H9 (cell line): ENCODE data around the gene AKAP5. TPM values are rescaled to one million over a fixed set of nuclear protein-coding genes. Genes with fewer than 3 reads are reported as not detected.

Experiments used
- DNase-seq: peaks from one replicate; pipeline ENCODE4 v3.0.0-alpha.2; 2017
- H2AFZ ChIP-seq: one replicate; pipeline ENCODE4 v1.6.1; 2013; ENCODE audit warnings: mild to moderate bottlenecking, low read length, control low read depth, moderate library complexity
- H2AK5ac ChIP-seq: 2 replicates; pipeline ENCODE4 v1.6.1; 2013; ENCODE audit warnings: low read length, control low read depth, mixed read lengths; ENCODE audit not compliant: insufficient read length
- H2BK120ac ChIP-seq: one replicate; pipeline ENCODE4 v1.6.1; 2013; ENCODE audit warnings: low read depth, mild to moderate bottlenecking, low read length, control low read depth, inconsistent platforms; ENCODE audit not compliant: poor library complexity, severe bottlenecking
- H2BK12ac ChIP-seq: 2 replicates; pipeline ENCODE4 v1.6.1; 2013; ENCODE audit warnings: low read length, control low read depth, mixed read lengths, low read depth; ENCODE audit not compliant: insufficient read length
- H2BK15ac ChIP-seq: 2 replicates; pipeline ENCODE4 v1.6.1; 2013; ENCODE audit warnings: low read depth, low read length, control low read depth
- H2BK20ac ChIP-seq: one replicate; pipeline ENCODE4 v1.6.1; 2013; ENCODE audit warnings: low read depth, mild to moderate bottlenecking, low read length, control low read depth, inconsistent platforms; ENCODE audit not compliant: poor library complexity, severe bottlenecking
- H2BK5ac ChIP-seq: 2 replicates; pipeline ENCODE4 v1.6.1; 2013; ENCODE audit warnings: low read length, control low read depth, mixed read lengths; ENCODE audit not compliant: insufficient read length
- H3K14ac ChIP-seq: 2 replicates; pipeline ENCODE4 v1.6.1; 2013; ENCODE audit warnings: low read length, control low read depth; ENCODE audit not compliant: insufficient read depth
- H3K18ac ChIP-seq: 2 replicates; pipeline ENCODE4 v1.6.1; 2013; ENCODE audit warnings: low read depth, mild to moderate bottlenecking, mixed read lengths, low read length, control low read depth; ENCODE audit not compliant: insufficient read length
- H3K23ac ChIP-seq: 2 replicates; pipeline ENCODE4 v1.6.1; 2013; ENCODE audit warnings: low read length, control low read depth, mixed read lengths, low read depth; ENCODE audit not compliant: insufficient read length
- H3K23me2 ChIP-seq: 2 replicates; pipeline ENCODE4 v1.6.1; 2013; ENCODE audit warnings: low read depth, mild to moderate bottlenecking, mixed read lengths, low read length, control low read depth; ENCODE audit not compliant: insufficient read length, poor library complexity, severe bottlenecking
- H3K27ac ChIP-seq: 2 replicates; pipeline ENCODE4 v1.5.1; 2013; ENCODE audit warnings: low read length, control low read depth, mixed read lengths, low read depth; ENCODE audit not compliant: insufficient read length
- H3K27me3 ChIP-seq: 2 replicates; pipeline ENCODE4 v1.6.1; 2013; ENCODE audit warnings: low read length, control low read depth, inconsistent platforms; ENCODE audit not compliant: insufficient read depth
- H3K4ac ChIP-seq: 2 replicates; pipeline ENCODE4 v1.6.1; 2013; ENCODE audit warnings: low read depth, mild to moderate bottlenecking, control low read depth, inconsistent platforms, low read length, moderate library complexity
- H3K4me1 ChIP-seq: 2 replicates; pipeline ENCODE4 v1.6.1; 2013; ENCODE audit warnings: low read length, control low read depth, inconsistent platforms; ENCODE audit not compliant: insufficient read depth
- H3K4me2 ChIP-seq: 2 replicates; pipeline ENCODE4 v1.6.1; 2013; ENCODE audit warnings: low read length, control low read depth, mixed read lengths; ENCODE audit not compliant: insufficient read length, insufficient read depth
- H3K56ac ChIP-seq: 2 replicates; pipeline ENCODE4 v1.6.1; 2013; ENCODE audit warnings: low read depth, mild to moderate bottlenecking, mixed read lengths, low read length, control low read depth; ENCODE audit not compliant: insufficient read length
- H3K79me1 ChIP-seq: 2 replicates; pipeline ENCODE4 v1.6.1; 2013; ENCODE audit warnings: low read depth, mild to moderate bottlenecking, moderate library complexity, low read length, control low read depth, inconsistent platforms; ENCODE audit not compliant: insufficient read depth, poor library complexity, severe bottlenecking
- H3K79me2 ChIP-seq: 2 replicates; pipeline ENCODE4 v1.6.1; 2013; ENCODE audit warnings: low read length, control low read depth, inconsistent platforms; ENCODE audit not compliant: insufficient read depth
- H3K9ac ChIP-seq: 2 replicates; pipeline ENCODE4 v1.6.1; 2013; ENCODE audit warnings: low read length, control low read depth, mixed read lengths; ENCODE audit not compliant: insufficient read length; ENCODE audit errors: extremely low read depth
- H3K9me3 ChIP-seq: one replicate; pipeline ENCODE4 v1.6.1; 2013; ENCODE audit warnings: low read depth, low read length, inconsistent platforms; ENCODE audit not compliant: control insufficient read depth
- H3T11ph ChIP-seq: one replicate; pipeline ENCODE4 v1.6.1; 2013; ENCODE audit warnings: mild to moderate bottlenecking, low read length, control low read depth, inconsistent platforms
- H4K20me1 ChIP-seq: one replicate; pipeline ENCODE4 v1.6.1; 2013; ENCODE audit not compliant: control insufficient read depth, insufficient read length, insufficient read depth
- H4K5ac ChIP-seq: 2 replicates; pipeline ENCODE4 v1.6.1; 2013; ENCODE audit warnings: low read depth, mild to moderate bottlenecking, mixed read lengths, low read length, control low read depth; ENCODE audit not compliant: insufficient read length
- H4K8ac ChIP-seq: replicated peaks from 2 replicates; pipeline ENCODE4 v1.6.1; 2013; ENCODE audit warnings: low read length, control low read depth, mixed read lengths, low read depth; ENCODE audit not compliant: insufficient read length
- H4K91ac ChIP-seq: 2 replicates; pipeline ENCODE4 v1.6.1; 2013; ENCODE audit warnings: low read depth, mild to moderate bottlenecking, moderate library complexity, mixed read lengths, low read length, control low read depth; ENCODE audit not compliant: insufficient read length
- H3K27ac Mint-ChIP-seq, 3 experiments: 2 replicates in 2 of 3; 3 replicates in 1 of 3; pipeline ENCODE4 v1.8.0; 2020 to 2021; ENCODE audit warnings: mixed read lengths in 3 of 3, mild to moderate bottlenecking in 1 of 3, moderate library complexity in 1 of 3
- H3K27me3 Mint-ChIP-seq: 2 replicates; pipeline ENCODE4 v1.8.0; 2021; ENCODE audit warnings: low read depth, mild to moderate bottlenecking, moderate library complexity, mixed read lengths
- H3K36me3 Mint-ChIP-seq, 3 experiments: 2 replicates in 2 of 3; 3 replicates in 1 of 3; pipeline ENCODE4 v1.8.0; 2020 to 2021; ENCODE audit warnings: low read depth in 3 of 3, mixed read lengths in 3 of 3; ENCODE audit not compliant: insufficient read depth in 1 of 3
- H3K4me1 Mint-ChIP-seq, 2 experiments: 2 replicates each; pipeline ENCODE4 v1.8.0; 2020; ENCODE audit warnings: mixed read lengths in 2 of 2
- H3K4me3 Mint-ChIP-seq, 2 experiments: 2 replicates in 1 of 2; 3 replicates in 1 of 2; pipeline ENCODE4 v1.8.0; 2020 to 2021; ENCODE audit warnings: mild to moderate bottlenecking in 2 of 2, mixed read lengths in 2 of 2, moderate library complexity in 1 of 2
- H3K9me3 Mint-ChIP-seq, 2 experiments: 2 replicates in 1 of 2; 3 replicates in 1 of 2; pipeline ENCODE4 v1.8.0; 2020; ENCODE audit warnings: mild to moderate bottlenecking in 2 of 2, mixed read lengths in 2 of 2, moderate library complexity in 1 of 2
- WGBS: extraction: QIAGEN DNeasy Blood & Tissue Kit; methylation state at CpG from one replicate; pipeline ENCODE4 v1.1.7; 2013; ENCODE audit warnings: missing lambda C conversion rate, low lambda C conversion rate, mixed read lengths; ENCODE audit not compliant: insufficient read length; ENCODE audit errors: extremely low coverage; 5-methylcytosine and 5-hydroxymethylcytosine counted together
- total RNA-seq: library from RNA; stranded (reverse); gene quantifications from 2 replicates; pipeline ENCODE4 v1.2.1, GENCODE V29; 2021
- TF ChIP-seq, protein P1 (sequence below): fragments of 200-600 bp; sonication (generic); conservative IDR thresholded peaks from 3 replicates; pipeline ENCODE4 v1.8.0; 2021; ENCODE audit warnings: antibody characterized with exemption, mild to moderate bottlenecking

AKAP5 gene
- total RNA-seq, 1 experiment from 2014 or later = 2.5 TPM

GRCh38 chr14:64507376-64508156 lies 42.3 kb downstream of the AKAP5 start:
- peaks cover 14% of the 10 kb centered on the region for H3K23me2 ChIP-seq
- Mint-ChIP-seq H3K27ac (no peak overlapping the region), H3K9me3 (no peaks in the 10 kb centered on the region), H3K27me3 (no peaks in the 10 kb centered on the region), H3K4me3 (0 out of 5 replicates have a peak overlapping the region, but pooled peaks of 1 of the 2 experiments have one; percentile 16), H3K36me3 (peaks cover 0 to 7% (median 3%) of the 10 kb centered on the region in 3 experiments; a peak in 3 of 7 replicates), H3K4me1 (peaks cover 53 to 55% of the 10 kb centered on the region in 2 experiments)
- no CpG with 5 or more reads among the region's 4 CpGs for WGBS
- H3K4ac ChIP-seq = no peak overlapping the region
- H2BK5ac ChIP-seq = no peak overlapping the region
- peaks cover 34% of the 10 kb centered on the region; the same call in 1 of the 2 replicates for H3K79me2 ChIP-seq
- H4K8ac ChIP-seq = no peak overlapping the region
- no peak overlapping the region for H2AK5ac ChIP-seq
- H3K23ac ChIP-seq = no peak overlapping the region
- no peak overlapping the region for H2BK20ac ChIP-seq
- no peaks in the 10 kb centered on the region for H3K27me3 ChIP-seq
- no peak overlapping the region for H3K18ac ChIP-seq
- DNase-seq = no peak
- H3T11ph ChIP-seq = no peak overlapping the region
- no peak overlapping the region for H3K14ac ChIP-seq
- H3K4me1 ChIP-seq = no peaks in the 10 kb centered on the region; the same call in 1 of the 2 replicates
- H2BK120ac ChIP-seq = no peak overlapping the region
- no peak overlapping the region for H2BK12ac ChIP-seq
- H2AFZ ChIP-seq = no peak overlapping the region
- H3K27ac ChIP-seq = no peak overlapping the region
- no peak overlapping the region for H2BK15ac ChIP-seq
- no peak overlapping the region for H3K4me2 ChIP-seq
- H4K91ac ChIP-seq = no peak overlapping the region
- TF ChIP-seq, protein P1, sequence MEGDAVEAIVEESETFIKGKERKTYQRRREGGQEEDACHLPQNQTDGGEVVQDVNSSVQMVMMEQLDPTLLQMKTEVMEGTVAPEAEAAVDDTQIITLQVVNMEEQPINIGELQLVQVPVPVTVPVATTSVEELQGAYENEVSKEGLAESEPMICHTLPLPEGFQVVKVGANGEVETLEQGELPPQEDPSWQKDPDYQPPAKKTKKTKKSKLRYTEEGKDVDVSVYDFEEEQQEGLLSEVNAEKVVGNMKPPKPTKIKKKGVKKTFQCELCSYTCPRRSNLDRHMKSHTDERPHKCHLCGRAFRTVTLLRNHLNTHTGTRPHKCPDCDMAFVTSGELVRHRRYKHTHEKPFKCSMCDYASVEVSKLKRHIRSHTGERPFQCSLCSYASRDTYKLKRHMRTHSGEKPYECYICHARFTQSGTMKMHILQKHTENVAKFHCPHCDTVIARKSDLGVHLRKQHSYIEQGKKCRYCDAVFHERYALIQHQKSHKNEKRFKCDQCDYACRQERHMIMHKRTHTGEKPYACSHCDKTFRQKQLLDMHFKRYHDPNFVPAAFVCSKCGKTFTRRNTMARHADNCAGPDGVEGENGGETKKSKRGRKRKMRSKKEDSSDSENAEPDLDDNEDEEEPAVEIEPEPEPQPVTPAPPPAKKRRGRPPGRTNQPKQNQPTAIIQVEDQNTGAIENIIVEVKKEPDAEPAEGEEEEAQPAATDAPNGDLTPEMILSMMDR = no peak
- no peak overlapping the region for H4K5ac ChIP-seq
- H4K20me1 ChIP-seq = no peaks in the 10 kb centered on the region
- no peak overlapping the region for H3K56ac ChIP-seq
- no peaks in the 10 kb centered on the region for H3K9me3 ChIP-seq
- H3K9ac ChIP-seq = no peak overlapping the region
- H3K79me1 ChIP-seq = no peaks in the 10 kb centered on the region
